ENCODE measurements around the gene COMTD1.
"Not testable (repeated sequence)": the region's sequence is repeated elsewhere in the genome, so short reads cannot be mapped to it uniquely, and the experiment has no call there.

The COMTD1 gene

DNA sequence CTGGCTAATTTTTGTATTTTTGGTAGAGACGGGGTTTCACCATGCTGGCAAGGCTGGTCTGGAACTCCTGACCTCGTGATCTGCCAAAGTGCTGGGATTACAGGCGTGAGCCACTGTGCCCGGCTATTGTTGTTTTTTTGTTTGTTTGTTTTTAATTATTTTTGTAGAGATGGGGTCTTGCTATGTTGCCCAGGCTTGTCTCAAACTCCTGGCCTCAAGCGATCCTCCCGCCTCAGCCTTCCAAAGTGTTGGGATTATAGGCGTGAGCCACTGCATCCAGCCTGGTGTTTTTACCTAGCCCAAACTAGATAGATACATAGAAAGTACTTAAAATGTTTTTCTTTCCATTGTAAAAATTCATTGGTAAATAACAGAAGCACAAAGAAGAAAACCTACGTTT, 14.3 kb downstream of the COMTD1 start:
- not testable (repeated sequence) for DNase-seq

DNA sequence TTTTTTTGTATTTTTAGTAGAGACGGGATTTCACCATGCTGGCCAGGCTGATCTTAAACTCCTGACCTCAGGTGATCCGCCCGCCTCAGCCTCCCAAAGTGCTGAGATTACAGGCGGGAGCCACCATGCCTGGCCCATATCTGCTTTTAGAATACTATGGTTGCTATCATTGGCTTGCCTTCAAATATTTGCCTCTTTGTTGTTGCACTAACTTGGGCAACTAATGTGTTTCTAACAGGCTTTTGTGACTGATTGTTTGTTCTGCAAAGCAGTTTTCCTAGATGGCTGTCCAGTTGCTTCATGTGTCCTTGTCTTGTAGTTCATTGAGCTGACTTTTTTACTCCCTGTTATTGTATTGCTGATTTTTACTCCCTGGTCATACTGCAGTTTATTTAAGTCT, 15.5 kb downstream of the COMTD1 start:
- DNase-seq: no peak

DNA sequence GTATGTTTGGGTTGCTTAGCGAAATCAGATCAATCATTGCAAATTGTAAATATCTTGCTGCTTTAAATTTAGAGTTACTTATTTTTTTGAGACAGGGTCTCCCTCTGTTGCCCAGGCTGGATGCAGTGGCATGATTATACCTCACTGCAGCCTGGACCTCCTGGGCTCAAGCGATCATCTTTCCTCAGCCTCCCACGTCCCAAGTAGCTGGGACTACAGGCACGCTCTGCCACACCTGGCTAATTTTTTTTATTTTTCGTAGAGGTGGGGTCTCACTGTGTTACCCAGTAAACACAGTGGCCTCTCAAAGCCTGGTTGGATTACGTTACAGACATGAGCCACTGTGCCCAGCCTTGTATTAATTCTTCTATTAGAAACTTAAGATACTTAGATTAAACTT, 23.4 kb downstream of the COMTD1 start:
- no peak for DNase-seq

DNA sequence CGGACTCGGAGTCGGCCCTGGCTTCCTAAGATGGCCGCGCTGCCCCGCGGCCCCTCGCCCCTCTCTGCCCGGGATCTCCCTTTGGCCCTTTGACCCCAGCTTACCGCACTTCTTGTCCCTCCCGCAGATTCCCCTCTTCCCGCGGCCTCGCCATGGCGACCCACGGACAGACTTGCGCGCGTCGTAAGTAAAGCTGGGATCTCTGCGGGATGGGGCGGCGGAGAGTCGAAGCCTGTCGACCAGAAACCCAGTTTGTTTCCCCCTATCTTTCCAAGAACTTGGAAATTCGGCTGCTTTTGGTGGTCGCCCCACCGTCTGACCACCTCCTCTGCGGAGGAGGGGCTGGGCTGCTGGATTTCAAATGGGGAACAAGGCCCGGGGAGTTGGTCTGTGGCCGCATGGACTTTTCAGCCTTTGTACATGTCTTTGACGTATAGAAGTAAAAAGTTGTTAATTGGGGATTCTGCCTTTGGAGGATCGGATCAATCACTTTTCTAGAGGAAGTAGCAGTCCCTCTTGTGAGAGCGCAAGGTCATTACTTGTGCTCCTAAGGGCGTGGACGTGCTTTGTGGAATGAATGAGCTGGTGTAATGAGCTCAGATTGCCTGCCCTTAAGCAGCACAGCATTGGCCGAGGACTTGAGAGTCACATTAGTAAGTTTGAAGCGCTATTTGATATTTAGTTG, 24.6 kb downstream of the COMTD1 start:
- DNase-seq: peak; percentile 37 to 48

DNA sequence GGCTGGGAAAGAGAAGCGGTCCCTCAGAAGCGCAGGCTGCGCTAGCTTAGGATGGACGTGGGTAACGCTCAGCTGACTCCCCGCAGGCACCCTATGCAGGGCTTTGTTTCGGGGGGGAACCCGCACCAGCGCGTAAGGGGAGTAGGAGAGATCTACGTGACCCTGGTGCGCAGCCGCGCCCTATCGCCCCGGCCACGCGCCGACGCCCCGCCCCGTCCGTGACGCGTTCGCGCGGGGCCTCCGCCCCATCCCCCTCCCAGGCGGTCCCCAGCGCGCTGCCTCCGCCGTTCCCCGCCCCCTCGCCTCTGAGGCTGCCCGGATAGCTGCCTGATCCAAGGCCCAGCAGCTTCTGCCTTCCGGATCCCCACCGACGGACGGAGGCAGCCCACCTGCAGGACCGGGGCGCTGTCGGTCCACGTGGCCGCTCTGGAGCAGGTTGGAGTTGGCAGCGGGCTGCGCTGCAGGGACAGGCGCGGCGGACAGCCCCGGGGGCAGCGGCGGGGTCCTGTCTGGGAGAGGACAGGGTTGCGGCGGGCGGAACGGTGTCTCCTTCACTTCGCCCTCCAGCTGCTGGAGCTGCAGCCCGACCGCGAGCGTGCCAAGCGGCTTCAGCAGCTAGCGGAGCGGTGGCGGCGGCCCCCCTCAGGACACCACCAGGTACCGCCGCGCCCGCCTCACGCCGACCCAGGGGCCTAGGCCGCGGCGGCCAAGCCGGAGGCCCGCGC, 25.3 kb downstream of the COMTD1 start, which contains the start of gene VDAC2:
TSS of gene VDAC2 (plus strand) at position 515 of the 725 bp plus-strand sequence. CDS start 363 bp downstream, outside the sequence.
- DNase-seq: peak; percentile 92 to 93

DNA sequence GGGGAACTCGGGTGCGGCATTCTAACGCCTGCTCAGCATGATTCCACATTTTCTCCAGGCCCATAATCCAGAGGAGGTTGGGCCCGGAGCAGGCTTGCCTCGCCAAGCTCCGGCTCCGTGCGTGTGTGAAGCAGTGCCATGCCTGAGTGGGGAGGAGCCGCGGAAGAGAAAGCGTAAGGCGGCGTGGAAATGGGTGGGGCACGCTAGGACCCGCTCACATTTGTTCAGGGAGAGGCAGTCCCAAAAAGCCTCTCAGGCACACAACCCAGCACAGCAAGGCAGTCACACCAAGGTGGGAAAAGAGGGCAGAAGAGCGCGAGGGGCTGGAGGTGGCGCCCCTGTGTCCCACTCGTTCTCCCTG, 25.9 kb downstream of the COMTD1 start:
- DNase-seq: peak; percentile 75 to 81

DNA sequence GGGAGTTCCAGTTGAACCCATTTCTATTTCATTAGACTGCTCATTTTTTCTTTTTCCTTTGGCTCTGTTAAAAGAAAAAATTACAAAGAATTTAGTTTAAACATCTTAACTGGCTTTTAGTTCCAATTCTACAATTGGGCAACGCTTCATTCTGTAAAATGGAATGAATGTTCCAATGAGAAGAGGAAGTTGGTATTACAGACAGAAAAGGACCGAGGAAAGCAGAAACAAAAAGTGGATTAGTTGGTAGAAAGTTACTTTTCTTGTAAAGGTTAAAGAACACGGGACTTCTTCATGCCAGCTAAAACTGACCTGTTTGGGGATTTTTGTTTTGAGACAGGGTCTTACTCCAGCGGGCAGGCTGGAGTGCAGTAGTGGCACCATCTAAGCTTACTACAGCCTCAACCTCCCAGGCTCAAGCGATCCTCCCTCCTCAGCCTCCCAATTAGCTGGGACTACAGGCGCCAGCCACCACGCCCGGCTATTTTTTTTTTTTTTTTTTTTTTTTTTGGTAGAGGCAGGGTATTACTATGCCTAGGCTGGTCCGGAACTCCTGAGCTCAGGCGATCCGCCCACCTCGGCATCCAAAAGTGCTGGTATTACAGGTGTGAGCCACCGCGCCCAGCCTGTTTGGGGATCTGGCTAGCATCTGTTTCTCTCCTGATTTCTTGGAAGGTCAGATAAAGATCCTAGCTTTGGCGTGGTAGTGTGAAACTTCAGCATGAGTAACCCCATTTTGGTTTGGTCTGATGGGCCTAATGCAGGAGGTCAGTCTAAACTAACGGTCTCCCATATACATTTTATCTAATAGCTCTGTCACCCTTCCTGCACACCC, 26.5 kb downstream of the COMTD1 start:
- peak in 1 of 2 experiments; percentile 31 for DNase-seq

DNA sequence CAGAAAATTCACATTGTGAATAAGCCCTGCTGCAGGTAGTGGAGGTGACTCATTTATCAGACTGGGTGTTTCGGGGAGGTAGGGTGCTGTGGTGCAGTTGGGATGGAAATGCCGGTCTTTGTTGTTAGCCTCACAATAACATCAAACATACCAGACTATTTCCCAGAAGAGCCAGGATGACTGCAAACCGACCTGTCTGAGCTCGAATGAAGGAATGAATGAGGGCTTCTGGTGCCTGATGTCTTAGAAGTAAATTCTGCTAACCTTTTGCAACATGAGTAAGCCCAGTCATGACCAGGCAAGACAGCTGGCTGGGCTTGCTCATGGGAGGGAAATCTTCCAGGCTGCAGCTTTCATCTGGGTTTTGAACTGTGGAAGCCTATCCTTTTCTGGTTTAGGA, 27.6 kb downstream of the COMTD1 start:
- no peak for DNase-seq

DNA sequence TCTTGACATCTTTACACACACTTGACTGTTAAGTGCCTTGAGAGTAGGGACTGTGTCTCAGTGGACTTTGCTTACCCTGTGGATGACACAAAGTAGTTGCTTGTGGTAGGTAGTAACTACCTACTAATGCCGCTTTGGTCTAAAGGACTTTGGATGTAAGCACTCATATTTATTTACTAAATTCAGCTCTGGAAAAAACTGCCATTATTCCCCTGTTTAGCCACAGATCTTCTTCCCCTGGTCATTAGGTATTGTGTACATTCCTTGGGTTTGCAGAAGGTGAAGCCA, 28.0 kb downstream of the COMTD1 start:
- no peak for DNase-seq

DNA sequence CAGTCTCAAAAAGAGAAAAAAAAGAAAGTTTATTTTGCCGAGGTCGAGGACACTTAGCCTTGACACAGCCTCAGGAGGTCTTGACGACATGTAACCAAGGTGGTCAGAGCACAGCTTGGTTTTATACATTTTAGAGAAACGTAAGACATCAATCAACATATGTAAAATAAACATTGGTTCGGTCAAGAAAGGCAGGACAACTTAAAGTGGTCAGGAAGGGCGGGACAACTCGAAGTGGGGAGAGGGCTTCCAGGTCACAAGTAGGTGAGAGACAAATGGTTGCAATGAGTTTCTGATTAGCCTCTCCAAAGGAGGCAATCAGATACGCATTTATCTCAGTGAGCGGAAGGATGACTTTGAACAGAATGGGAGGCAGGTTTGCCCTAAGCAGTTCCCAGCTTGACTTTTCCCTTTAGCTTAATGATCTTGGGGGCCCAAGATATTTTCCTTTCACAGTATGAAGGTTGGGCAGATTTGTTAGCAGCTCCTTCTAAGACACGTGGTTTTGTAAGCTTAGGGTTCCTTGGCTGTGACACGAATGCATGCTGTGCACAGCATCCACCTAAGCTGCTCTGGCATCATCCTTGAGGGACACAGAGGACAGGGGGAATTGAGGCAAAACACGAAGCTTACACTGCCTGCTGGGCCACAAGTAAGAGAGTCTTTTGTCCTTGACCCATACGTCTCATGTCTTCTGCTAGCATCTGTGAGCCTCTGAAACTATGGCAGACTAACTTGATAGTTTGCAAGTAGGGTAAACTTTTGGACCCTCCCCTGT, 28.5 kb downstream of the COMTD1 start:
- DNase-seq: no peak

DNA sequence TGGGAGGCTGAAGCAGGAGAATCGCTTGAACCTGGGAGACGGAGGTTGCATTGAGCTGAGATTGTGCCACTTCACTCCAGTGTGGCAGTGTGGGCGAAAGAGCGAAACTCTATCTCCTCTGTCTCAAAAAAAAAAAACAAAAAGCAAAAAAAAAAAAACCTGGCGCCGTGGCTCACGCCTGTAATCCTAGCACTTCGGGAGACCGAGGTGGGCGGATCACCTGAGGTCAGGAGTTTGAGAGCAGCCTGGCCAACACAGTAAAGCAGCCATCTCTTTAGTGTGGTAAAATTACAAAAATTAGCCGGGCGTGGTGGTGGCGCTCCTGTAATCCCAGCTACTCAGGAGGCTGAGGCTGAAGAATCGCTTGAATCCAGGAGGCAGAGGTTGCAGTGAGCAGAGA, 29.1 kb downstream of the COMTD1 start:
- DNase-seq: not testable (repeated sequence)

DNA sequence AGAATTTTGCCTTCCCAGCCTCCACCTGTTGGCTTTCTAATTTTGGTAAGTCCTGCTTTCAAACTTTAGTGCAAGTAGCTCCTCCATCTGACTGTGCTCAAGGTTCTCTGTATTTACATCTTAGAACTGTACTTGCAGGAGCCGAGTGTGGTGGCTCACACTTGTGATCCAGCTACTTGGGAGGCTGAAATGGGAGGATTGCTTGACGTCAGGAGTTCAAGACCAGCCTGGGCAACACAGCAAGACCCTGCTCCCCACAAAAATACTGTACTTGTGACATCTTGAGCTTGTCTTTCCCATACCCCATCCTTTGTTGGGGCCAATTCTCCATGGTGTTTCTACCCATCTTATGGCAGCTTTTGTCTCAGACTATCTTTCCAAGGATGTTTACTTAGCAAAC, 29.8 kb downstream of the COMTD1 start:
- no peak for DNase-seq

DNA sequence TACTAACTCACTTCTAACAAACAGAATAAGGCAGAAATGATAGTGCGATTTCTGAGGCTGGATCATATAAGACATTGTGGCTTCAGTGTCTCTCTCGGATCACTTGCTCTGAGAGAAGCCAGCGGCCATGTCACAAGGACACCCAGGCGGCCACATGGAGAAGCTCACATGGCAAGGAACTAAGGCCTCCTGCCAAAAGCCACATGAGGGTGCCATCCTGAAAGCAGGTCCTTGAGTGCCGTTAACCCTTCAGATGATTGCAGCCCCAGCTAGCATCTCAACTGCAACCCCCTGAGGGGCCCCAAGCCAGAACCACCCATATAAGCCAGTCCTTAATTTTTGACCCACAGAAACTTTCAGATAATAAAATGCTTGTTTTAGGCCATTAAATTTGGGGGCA, 32.0 kb downstream of the COMTD1 start:
- DNase-seq: no peak

DNA sequence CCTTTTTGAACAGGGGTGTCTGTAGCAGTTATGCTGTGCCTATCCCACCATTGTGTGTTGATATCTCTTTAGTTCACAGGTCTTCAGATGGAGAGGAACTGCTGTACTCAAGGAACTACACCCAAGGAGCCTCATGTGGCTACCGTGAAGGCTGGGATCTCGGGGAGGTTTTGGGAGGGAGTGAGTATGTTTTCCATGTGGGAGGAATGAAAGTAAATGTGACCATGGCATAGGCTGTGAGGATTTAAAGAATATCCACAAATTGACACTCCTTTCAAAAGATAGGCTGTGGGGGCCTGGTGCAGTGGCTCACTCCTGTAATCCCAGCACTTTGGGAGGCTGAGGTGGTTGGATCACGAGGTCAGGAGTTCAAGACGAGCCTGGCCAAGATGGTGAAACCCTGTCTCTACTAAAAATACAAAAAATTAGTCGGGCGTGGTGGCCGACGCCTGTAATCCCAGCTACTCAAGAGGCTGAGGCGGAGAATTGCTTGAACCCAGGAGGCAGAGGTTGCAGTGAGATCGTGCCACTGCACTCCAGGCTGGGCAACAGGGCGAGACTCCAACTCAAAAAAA, 32.6 kb downstream of the COMTD1 start:
- not testable (repeated sequence) for DNase-seq

DNA sequence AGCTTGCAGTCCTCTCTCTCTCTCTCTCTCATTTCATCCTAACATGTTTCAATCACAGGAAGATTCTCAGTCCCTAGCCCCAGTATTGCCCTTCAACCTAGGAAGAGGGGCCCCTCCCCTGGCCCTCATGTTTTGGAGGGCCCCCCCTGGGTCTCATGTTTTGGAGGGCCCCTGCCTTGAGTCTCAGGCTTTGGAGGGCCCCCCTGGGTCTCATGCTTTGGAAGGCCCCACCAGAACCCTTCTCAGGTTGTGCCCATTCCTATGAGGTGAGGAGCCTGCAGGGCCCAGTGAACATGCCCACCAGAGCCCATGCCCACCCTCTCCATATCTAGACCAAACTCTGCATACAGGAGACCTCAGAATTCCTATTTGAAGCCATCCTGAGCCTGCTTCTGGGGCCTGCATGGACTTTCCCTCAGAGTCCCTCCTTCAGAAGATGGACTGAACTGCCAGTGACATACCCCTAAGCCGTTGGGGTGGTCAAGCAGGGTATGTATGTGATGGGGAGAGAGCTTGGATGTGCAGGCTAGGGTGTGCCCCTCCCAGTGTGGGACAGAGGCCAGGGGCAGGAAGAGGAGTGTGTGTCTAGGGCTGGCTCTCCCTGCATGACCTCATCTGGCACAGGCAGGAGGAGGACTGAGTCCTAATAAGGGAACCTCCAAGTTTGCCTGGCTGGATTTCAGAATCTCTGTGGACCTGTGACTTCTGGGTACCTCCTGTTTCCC, 33.3 kb downstream of the COMTD1 start:
- no peak for DNase-seq

DNA sequence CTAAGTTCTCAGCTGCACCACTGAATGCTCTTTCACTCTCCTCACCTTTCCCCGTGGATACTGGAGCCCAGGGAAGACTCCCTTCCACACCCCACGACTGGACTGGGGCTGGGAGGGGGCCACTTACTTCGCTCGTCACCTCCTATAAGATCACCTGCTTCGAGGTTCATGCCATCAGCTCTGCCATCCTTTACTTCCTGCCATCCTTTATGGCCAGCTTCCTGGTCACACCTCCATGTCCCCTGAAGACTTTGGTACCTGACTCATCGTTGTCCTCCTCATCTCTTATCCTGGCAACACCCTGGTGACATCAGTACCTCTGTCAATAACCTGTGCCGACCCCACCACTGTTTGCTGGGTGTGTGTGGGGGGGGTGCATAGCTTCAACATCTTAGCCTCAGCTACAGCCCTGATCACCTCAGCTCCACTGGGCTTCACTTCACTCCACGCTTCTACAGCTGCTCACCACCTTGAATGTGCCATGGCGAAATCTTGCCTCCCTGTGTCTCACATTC, 33.9 kb downstream of the COMTD1 start:
- DNase-seq: no peak

DNA sequence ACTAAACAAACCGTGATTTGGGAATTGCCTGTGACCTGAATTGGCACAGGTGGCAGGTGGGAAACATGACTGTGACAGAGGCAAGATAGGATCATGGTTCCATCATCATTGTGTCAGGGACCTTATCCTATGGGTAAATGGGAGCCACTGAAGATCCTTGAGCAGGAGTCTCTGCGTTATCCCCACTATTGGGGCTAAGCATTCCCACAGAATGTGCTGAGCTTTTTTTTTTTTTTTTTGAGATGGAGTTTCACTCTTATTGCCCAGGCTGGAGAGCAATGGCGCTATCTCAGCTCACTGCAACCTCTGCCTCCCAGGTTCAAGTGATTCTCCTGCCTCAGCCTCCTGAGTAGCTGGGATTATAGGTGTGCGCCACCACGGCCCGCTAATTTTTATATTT, 35.8 kb downstream of the COMTD1 start:
- DNase-seq: not testable (repeated sequence)

DNA sequence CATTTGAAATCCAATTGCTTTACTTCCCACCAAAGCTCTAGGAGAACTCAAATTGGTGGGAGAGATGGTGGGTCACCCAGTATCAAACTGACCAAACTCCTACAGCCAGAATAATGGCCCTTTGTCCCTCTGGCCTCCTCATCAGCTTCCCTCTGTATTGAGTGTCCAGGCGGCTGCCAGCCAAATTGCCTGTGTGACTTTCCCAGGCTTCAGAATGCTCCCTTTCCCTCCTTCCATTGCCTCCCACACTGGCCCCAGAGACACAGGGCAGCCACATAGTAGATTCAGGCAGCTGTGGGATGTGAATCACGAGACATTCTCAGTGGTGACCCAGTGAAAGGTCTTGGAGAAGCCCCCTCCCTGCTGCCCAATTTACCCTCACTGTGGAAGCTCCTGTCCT, 37.9 kb downstream of the COMTD1 start:
- no peak for DNase-seq

DNA sequence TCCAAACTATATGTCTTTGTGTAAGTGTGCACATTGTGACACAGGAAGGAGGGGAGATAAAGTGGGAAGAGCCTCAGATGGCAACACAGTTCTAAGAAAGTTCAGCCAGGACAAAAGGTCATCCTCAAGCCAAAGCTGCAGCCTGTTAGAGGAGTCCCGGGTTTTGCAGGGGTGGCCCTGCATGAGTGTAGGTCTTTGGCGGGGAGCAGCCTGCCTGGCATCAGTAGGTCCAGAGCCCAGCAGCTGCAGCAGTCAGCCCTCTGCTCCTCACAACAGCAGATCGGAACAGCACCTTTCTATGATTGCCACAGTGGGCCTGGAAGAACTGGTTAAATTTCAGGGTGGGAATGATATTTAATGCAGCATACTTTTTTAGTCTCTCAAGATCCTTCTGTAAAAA, 38.7 kb downstream of the COMTD1 start:
- DNase-seq: no peak

DNA sequence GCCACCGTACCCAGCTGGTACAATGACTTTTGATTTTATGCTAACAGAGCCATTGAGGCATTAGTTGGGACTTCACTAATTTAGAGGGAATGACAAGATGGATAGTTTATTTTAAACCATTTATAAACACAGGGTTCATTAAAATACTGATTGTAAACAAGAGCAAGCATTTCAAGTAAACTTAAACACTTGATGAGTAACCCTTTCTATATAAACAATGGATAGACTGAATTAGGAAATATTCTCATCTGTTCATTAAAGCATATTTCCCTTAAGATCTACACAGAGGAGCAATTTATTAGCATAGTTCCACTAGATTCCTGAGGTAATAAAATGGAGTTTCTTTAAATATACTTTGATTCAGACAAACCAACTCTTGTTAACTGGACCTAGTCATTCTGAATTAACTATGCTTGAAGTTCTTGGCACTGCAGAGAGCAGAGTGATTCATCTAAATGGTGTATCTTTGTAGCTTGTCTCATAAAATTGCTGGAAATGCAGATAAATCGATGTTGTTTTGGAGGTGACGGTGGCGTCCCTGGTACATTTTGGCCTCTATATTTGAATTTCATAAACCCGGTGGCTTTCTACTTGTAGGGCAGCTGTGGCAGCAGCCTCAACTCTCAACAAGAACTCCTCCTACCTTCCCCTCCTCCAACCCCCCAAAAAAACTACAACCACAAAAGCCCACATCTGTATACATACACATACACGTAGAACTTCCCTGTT, 40.6 kb downstream of the COMTD1 start:
- no peak for DNase-seq

DNA sequence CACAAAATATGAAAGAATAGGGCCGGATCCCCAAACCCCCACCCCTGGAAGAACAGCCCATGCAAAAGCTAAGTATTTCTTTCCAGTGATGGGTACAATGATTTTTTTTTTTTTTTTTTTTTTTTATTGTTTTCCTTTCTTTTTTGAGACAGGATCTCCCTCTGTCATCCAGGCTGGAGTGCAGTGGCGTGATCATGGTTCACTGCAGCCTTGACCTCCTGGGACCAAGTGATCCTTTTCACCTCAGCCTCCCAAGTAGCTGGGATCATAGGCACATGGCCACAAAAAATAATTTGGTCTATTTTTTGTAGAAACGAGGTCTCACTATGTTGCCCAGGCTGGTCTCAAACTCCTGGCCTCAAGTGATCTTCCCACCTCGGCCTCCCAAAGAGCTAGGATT, 41.1 kb downstream of the COMTD1 start:
- not testable (repeated sequence) for DNase-seq

Data from activated CD4-positive, alpha-beta T cell treated with anti-CD3 and anti-CD28 coated beads, Interleukin-2, amount 50 U/mL, for 48 hours (primary cell).